ENCODE measurements around the gene SLC19A2.
"Not testable (repeated sequence)": the region's sequence is repeated elsewhere in the genome, so short reads cannot be mapped to it uniquely, and the experiment has no call there.

Gene SLC19A2

GRCh38 chr1:169508432-169509338, 22.9 kb upstream of the SLC19A2 start:
- H3K9me2 ChIP-seq (replicated peaks; ENCODE audit: low read depth, low read length) = no peaks in the 10 kb centered on the region
- peak overlapping the region; percentile 67 for H3K4me3 ChIP-seq (ENCODE audit: low read length, poor library complexity, severe bottlenecking)
- H3K9me3 ChIP-seq (ENCODE audit: insufficient read depth, low read depth, low read length) = no peaks in the 10 kb centered on the region
- H3K79me2 ChIP-seq (ENCODE audit: insufficient read depth, low read length) = no peaks in the 10 kb centered on the region
- peak overlapping the region; percentile 94 for H2AFZ ChIP-seq (ENCODE audit: low read length)
- no peaks in the 10 kb centered on the region for H3K27me3 ChIP-seq (ENCODE audit: insufficient read depth, low read length, poor library complexity, severe bottlenecking)
- H3K9ac ChIP-seq (ENCODE audit: low read depth, low read length, poor library complexity, severe bottlenecking) = peak overlapping the region; percentile 57
- H3F3A ChIP-seq (ENCODE audit: low read depth) = peaks cover 20% of the 10 kb centered on the region
- no peaks in the 10 kb centered on the region for H3K36me3 ChIP-seq (ENCODE audit: insufficient read depth, low read length)
- peaks cover 57% of the 10 kb centered on the region for H3K4me1 ChIP-seq (ENCODE audit: insufficient read depth, low read length, poor library complexity, severe bottlenecking)
- TF ChIP-seq, protein P1, sequence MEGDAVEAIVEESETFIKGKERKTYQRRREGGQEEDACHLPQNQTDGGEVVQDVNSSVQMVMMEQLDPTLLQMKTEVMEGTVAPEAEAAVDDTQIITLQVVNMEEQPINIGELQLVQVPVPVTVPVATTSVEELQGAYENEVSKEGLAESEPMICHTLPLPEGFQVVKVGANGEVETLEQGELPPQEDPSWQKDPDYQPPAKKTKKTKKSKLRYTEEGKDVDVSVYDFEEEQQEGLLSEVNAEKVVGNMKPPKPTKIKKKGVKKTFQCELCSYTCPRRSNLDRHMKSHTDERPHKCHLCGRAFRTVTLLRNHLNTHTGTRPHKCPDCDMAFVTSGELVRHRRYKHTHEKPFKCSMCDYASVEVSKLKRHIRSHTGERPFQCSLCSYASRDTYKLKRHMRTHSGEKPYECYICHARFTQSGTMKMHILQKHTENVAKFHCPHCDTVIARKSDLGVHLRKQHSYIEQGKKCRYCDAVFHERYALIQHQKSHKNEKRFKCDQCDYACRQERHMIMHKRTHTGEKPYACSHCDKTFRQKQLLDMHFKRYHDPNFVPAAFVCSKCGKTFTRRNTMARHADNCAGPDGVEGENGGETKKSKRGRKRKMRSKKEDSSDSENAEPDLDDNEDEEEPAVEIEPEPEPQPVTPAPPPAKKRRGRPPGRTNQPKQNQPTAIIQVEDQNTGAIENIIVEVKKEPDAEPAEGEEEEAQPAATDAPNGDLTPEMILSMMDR (conservative IDR thresholded peaks at IDR 0.05; ENCODE audit: low read length) = no peak
- TF ChIP-seq EZH2phosphoT487 (IDR thresholded peaks at IDR 0.05; ENCODE audit: borderline replicate concordance) = no peak
- peak overlapping the region; percentile 77 for H3K4me2 ChIP-seq (ENCODE audit: low read depth, low read length, poor library complexity, severe bottlenecking)
- H4K20me1 ChIP-seq (ENCODE audit: insufficient read depth, low read length, poor library complexity, severe bottlenecking) = no peaks in the 10 kb centered on the region

- Histone ChIP-seq H3K27me3 (ENCODE audit: insufficient read depth, low read length, poor library complexity, severe bottlenecking) (no peaks in the 10 kb centered on the region), H3K79me2 (ENCODE audit: insufficient read depth, low read length) (no peaks in the 10 kb centered on the region), H3K9me2 (replicated peaks; ENCODE audit: low read depth, low read length) (no peaks in the 10 kb centered on the region), H3K4me1 (ENCODE audit: insufficient read depth, low read length, poor library complexity, severe bottlenecking) (peaks cover 50% of the 10 kb centered on the region), H2AFZ (ENCODE audit: low read length) (no peak overlapping the region), H3K4me3 (ENCODE audit: low read length, poor library complexity, severe bottlenecking) (no peak overlapping the region), H3K9ac (ENCODE audit: low read depth, low read length, poor library complexity, severe bottlenecking) (peak overlapping the region; percentile 57), H4K20me1 (ENCODE audit: insufficient read depth, low read length, poor library complexity, severe bottlenecking) (no peaks in the 10 kb centered on the region), H3K9me3 (ENCODE audit: insufficient read depth, low read depth, low read length) (no peaks in the 10 kb centered on the region), H3F3A (ENCODE audit: low read depth) (peaks cover 20% of the 10 kb centered on the region), H3K4me2 (ENCODE audit: low read depth, low read length, poor library complexity, severe bottlenecking) (peak overlapping the region; percentile 77), H3K36me3 (ENCODE audit: insufficient read depth, low read length) (no peaks in the 10 kb centered on the region)
- no peak for TF ChIP-seq EZH2phosphoT487 (IDR thresholded peaks at IDR 0.05; ENCODE audit: borderline replicate concordance)
- TF ChIP-seq, protein P1 (conservative IDR thresholded peaks at IDR 0.05; ENCODE audit: low read length) = no peak
These were observed 21.7 kb upstream of the SLC19A2 start for GRCh38 chr1:169507413-169507812.

DNA sequence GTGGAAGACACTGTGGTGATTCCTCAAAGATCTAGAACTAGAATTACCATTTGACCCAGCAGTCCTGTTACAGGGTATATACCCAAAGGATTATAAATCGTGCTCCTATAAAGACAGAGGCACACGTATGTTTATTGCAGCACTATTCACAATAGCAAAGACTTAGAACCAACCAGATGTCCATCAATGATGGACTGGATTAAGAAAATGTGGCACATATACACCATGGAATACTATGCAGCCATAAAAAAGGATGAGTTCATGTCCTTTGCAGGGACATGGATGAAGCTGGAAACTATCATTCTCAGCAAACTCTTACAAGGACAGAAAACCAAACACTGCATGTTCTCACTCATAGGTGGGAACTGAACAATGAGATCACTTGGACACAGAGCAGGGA, 17.9 kb upstream of the SLC19A2 start:
- H3K9ac ChIP-seq (ENCODE audit: low read depth, low read length, poor library complexity, severe bottlenecking); H4K20me1 ChIP-seq (ENCODE audit: insufficient read depth, low read length, poor library complexity, severe bottlenecking); H3K4me2 ChIP-seq (ENCODE audit: low read depth, low read length, poor library complexity, severe bottlenecking); H3K27me3 ChIP-seq (ENCODE audit: insufficient read depth, low read length, poor library complexity, severe bottlenecking); H3K36me3 ChIP-seq (ENCODE audit: insufficient read depth, low read length); H2AFZ ChIP-seq (ENCODE audit: low read length); H3K9me2 ChIP-seq (replicated peaks; ENCODE audit: low read depth, low read length); H3K9me3 ChIP-seq (ENCODE audit: insufficient read depth, low read depth, low read length); H3K79me2 ChIP-seq (ENCODE audit: insufficient read depth, low read length); H3K4me3 ChIP-seq (ENCODE audit: low read length, poor library complexity, severe bottlenecking): not testable (repeated sequence)
- Histone ChIP-seq H3K4me1 (ENCODE audit: insufficient read depth, low read length, poor library complexity, severe bottlenecking) (peaks cover 29% of the 10 kb centered on the region), H3F3A (ENCODE audit: low read depth) (peaks cover 12% of the 10 kb centered on the region; the same call in 1 of the 2 replicates)

All from Loucy (cell line).